Left colon (tissue), 2 donors: ENCODE results near the gene WFIKKN1. TPM values are rescaled to one million over a fixed set of nuclear protein-coding genes. Genes with fewer than 3 reads are reported as not detected.
"Not testable (repeated sequence)": the region's sequence is repeated elsewhere in the genome, so short reads cannot be mapped to it uniquely, and the experiment has no call there.

Experiments
- ATAC-seq: fragments of 200-7000 bp; cut with Tn5 transposase; one replicate; pipeline ENCODE4 v1.9.1; 2020; ENCODE audit warnings: mild to moderate bottlenecking, moderate library complexity
- DNase-seq, 2 donors: peaks; one replicate each; pipeline ENCODE4 v3.0.0-alpha.2; 2020
- intact Hi-C, 2 donors: fragments of 100-400 bp; cut with DNase I in 1 of 2; cut with micrococcal nuclease in 1 of 2; formaldehyde crosslinking; loops; one replicate each; pipeline versions ENCODE4 v1.11.2 to v1.14.0; 2022; cut with DNase I, micrococcal nuclease
- total RNA-seq, 2 donors: library from RNA; stranded (reverse); fragmentation: NEBNext Ultra II Directional; extraction: Animal tissue kit (Norgen Biotek cat#: 25700); gene quantifications; one replicate each; pipeline ENCODE4 v1.2.1, GENCODE V29; 2021
- donor health status: DM: no; HTN: no; CAD: no.
- donor health status: DM: yes; HTN: yes; CAD: no.

WFIKKN1 gene
- total RNA-seq, 2 donors from 2014 or later, result 0.64 to 3.6 TPM

DNA sequence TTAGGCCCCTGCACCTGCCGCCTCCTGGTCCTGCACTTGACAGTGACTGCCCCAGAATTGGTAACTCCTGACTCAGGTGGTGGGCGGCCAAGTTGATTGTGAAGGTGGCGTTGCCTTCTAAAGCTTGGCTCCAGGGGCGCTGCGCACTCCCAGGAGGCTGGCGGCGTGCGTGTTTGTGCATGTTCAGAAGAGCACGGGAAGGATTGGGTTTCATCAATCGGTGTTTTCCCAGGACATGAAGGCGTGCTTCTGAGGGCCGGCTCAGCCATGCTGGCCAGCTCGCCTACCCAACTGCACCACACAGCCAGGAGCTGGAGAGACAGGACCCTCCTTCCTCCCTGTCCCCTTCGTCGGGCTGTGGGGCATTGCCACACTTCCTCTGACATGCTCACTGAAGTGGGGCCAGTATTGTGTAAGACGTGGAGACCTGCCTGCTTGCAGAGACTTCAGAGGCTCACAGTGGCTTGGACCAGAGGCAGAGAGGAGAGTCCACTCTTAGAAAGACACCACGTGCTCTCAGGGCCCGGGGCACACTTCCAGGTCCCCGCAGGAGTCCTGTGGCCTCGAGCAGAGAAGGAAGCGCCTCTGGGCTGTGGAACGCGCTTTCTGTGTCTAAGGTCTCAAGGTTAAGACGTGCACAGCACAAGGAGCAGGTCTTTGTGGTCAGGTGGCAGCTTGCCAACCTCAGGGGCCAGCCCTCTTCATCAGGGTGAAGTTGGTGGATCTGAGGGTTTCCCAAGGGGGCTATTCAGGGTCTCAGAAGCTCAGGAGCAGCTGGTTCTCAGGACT lies 38.1 kb upstream of the WFIKKN1 start:
- ATAC-seq (peak; percentile 18), DNase-seq (peak; percentile 61 to 64)
- intact Hi-C loops, result no loop called here

DNA sequence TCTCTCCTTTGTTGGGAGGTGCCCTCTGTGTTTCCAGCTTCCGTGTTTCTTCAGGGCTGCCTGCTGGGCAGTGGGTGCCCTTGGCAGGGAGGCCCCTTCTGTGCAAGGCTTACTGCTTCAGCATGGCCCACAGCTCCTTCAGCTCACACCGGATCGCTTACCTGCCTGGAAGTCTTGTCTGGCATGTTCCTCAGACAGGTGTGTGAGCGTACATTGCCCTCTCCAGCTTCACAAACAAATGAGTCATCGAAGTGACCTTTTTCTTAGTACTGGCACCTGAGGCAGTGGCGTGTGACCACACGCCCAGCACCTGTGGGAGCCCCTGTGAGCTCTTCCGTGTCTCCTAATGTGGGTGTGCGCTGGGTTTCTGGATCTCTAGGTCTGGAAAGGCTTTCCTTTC lies 37.4 kb upstream of the WFIKKN1 start:
- DNase-seq (peak; percentile 59 to 78), ATAC-seq (peak; percentile 57)
- intact Hi-C loops, result no loop called here

DNA sequence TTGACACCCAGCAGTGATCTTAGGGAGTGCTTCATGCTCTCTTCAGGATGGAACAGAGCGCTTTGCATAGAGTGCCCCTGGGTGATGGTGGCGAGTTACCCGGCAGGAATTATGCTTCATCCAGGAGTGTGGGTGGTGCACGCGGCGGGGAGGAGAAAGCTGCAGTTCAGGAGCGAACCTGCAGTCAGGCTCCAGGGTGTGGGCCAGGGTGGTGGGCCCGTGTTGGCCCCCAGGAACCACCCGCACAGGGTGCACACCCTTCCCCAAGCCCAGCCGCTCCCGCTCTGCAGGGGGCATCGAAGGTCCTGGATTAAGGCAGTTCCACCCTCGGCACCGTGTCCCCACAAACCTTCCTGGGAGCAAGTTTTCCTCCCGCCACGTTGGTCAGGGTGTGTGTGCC lies 37.0 kb upstream of the WFIKKN1 start:
- intact Hi-C loops, result no loop called here
- DNase-seq, result no peak
- ATAC-seq, result peak; percentile 1

DNA sequence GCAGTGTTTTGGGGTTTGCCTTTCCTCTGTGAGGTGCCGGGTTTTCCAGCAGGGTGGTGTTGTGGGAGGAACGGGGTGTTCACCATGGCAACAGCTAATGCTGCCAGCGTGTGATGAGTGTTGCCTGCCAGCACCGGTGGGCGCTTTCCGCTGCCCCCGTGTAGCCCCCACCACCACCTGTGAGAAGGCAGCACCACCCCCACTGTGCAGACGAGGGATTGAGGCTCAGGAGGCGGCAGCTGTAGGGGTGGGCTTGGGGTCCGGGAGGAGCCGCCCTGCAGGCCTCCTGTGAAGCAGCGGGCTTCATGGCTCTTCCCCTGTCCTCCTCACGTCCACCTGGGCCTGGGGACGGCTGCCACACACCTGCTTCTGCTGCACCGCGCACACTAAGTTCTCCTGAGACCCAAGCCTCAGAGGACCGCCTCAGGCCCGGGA lies 35.7 kb upstream of the WFIKKN1 start:
- ATAC-seq (no peak), DNase-seq (no peak)
- intact Hi-C loops, result no loop called here

DNA sequence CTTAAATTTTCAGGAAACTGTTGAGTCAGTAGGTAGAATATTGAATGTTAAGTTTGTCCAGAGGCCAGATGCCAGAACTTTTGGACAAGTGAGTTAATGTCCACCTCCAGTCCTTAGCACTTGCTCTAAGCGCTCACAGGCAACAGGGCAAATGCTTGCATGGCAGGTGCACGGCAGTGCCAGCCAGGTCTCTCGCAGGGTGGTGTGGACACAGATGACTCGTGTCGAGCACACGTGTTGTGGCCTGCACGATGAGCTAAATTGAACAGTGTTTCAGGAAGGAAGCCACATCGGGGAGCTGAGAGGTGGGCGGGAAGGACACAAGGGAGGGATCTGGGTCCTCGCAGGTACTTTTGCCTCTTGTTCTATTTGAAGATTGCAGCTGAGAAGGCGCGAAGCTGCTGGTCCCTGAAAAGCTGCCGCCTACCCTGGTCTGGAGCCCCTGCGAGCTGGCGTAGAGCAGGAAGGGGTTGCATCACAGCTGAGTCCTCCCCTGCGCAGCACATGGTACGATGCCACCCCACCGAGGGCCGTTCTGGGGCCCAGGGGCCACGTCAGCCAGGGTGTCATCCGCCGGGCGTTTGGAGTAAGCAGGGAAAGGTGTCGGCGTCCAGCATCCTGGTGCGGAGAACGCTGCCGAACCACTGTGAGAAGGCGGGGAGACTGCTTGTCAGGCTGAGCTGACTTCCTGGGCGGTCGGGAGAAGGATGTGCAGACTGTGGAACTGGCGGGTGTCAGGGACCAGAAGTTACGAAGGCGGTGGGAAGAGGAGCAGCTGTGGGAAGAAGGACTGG lies 34.6 kb upstream of the WFIKKN1 start:
- intact Hi-C loops, result no loop called here
- no peak for DNase-seq
- ATAC-seq, result no peak

GRCh38 chr16:596736-597060 lies 34.1 kb upstream of the WFIKKN1 start:
- intact Hi-C loops, result no loop called here
- ATAC-seq (no peak), DNase-seq (no peak)

GRCh38 chr16:597655-598054 lies 33.1 kb upstream of the WFIKKN1 start:
- DNase-seq, ATAC-seq, intact Hi-C loops: not testable (repeated sequence)

- intact Hi-C loops, result no loop called here
- ATAC-seq (peak; percentile 76), DNase-seq (no peak)
These were observed 31.7 kb upstream of the WFIKKN1 start for GRCh38 chr16:598823-599739.

- DNase-seq (no peak), ATAC-seq (peak; percentile 27)
- intact Hi-C loops, result no loop called here
These were observed 30.0 kb upstream of the WFIKKN1 start for GRCh38 chr16:600781-601180.

GRCh38 chr16:603933-604332 lies 26.9 kb upstream of the WFIKKN1 start:
- ATAC-seq (no peak), DNase-seq (no peak)
- intact Hi-C loops, result no loop called here

- no peak for DNase-seq
- intact Hi-C loops, result no loop called here
These were observed 24.0 kb upstream of the WFIKKN1 start for GRCh38 chr16:606656-607307.

GRCh38 chr16:608019-608418 lies 22.8 kb upstream of the WFIKKN1 start:
- intact Hi-C loops, result no loop called here
- DNase-seq (no peak), ATAC-seq (no peak)

More at GRCh38 chr16:606656-607307, 24.0 kb upstream of the WFIKKN1 start:
- ATAC-seq, result no peak

DNA sequence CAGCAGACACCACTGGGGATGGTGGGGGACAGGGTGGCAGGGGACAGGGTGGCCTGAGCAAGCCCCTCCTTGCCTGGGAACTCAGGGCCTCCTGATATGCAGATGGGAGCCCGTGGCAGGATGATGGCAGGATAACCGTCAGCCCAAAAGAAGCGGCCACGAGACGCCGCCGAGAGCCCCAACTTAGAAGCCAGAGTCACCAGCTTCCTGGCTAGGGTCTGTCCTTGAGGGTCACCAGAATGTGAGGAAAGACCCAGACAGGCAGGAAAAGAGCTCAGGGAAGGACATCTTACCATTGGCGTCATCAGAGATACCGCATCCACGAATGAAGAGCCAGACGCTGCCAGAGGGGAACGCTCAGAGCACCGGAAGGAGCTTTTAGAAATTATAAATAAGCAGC lies 21.5 kb upstream of the WFIKKN1 start:
- no peak for ATAC-seq
- intact Hi-C loops, result no loop called here

GRCh38 chr16:609984-610383 lies 20.8 kb upstream of the WFIKKN1 start:
- intact Hi-C loops, result no loop called here
- ATAC-seq (peak; percentile 26), DNase-seq (no peak)

More for the DNA sequence above, 21.5 kb upstream of the WFIKKN1 start:
- DNase-seq, result no peak

GRCh38 chr16:610513-611381 lies 20.0 kb upstream of the WFIKKN1 start:
- DNase-seq (peak in 1 of 2 donors; percentile 74), ATAC-seq (peak; percentile 87)
- intact Hi-C loops, result no loop called here

DNA sequence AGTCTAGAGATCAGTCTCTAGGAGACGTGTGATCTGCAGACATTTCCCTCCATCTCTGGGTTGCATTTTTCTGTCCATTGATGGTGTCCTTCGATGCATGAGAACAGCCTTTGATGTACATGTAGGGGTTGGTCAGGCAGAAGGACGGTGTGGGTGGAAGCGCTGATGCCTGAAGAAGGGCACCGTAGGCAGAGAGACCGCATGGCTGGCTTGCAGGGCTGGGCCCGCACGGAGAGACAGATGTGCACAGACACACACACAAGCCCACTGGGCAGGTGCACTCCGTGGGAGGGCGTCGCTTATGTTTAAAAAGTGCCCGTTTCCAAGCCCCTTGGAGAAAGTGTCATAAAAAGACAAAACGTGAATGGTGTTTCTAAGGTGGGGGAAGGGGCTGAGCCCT lies 15.7 kb upstream of the WFIKKN1 start:
- intact Hi-C loops, result no loop called here
- ATAC-seq (no peak), DNase-seq (no peak)

DNA sequence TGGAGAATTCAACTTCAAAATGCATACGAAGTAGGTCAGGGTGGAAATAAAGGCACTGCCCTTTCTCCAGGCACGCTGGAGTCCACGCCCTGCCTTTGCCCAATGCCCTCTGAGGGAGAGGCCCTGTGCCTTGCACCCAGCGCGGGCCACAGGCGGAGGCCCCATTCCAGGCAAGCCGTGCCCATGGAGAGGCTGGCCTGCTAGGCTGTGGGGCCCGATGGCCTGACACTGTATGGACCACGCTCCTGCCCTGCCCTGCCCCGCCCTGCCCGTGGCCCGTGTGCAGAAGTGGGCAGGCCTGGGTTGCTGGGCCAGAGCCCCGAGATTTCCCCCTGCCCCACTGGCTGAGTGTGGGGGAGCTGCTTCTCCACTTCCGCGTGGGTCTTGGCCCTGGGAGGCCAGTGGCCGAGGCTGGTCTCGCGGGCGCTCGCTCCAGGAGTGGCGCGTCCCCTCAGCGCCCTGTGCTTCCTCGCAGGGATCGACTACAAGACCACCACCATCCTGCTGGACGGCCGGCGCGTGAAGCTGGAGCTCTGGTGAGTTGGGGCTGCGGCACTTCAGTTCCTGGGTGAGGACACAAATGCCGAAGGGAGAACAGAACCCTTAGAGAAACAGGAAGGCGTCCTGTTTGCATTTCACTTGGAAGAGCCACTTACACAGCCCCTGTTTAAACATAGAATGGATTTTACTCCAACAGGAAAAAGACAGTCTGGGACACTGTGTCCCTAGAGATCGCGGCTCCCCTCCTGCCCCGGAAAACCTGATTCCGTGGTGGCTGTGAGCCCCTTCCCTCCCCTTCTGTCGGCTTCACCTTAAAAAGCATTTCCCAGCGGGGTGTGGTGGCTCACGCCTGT lies 13.8 kb upstream of the WFIKKN1 start:
- intact Hi-C loops, result no loop called here
- peak in 1 of 2 donors; percentile 66 for DNase-seq
- peak; percentile 96 for ATAC-seq
